Fibroblast of skin of right quadriceps (primary cell): ENCODE measurements around the gene NANOG.
"Not testable (repeated sequence)": the region's sequence is repeated elsewhere in the genome, so short reads cannot be mapped to it uniquely, and the experiment has no call there.

ENCODE experiments used
- DNase-seq: peaks from one replicate; pipeline ENCODE4 v3.0.0-alpha.2; 2013

NANOG gene

DNA sequence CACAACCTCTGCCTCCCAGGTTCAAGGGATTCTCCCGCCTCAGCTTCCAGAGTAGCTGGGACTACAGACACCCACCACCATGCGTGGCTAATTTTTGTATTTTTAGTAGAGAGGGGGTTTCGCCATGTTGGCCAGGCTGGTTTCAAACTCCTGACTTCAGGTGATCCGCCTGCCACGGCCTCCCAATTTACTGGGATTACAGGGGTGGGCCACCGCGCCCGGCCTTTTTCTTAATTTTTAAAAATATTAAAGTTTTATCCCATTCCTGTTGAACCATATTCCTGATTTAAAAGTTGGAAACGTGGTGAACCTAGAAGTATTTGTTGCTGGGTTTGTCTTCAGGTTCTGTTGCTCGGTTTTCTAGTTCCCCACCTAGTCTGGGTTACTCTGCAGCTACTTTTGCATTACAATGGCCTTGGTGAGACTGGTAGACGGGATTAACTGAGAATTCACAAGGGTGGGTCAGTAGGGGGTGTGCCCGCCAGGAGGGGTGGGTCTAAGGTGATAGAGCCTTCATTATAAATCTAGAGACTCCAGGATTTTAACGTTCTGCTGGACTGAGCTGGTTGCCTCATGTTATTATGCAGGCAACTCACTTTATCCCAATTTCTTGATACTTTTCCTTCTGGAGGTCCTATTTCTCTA lies at the start of gene NANOG:
Gene NANOG, plus strand, starts transcription at position 519 of the 645 bp plus-strand sequence. CDS start 213 bp downstream, outside the sequence.
- not testable (repeated sequence) for DNase-seq

DNA sequence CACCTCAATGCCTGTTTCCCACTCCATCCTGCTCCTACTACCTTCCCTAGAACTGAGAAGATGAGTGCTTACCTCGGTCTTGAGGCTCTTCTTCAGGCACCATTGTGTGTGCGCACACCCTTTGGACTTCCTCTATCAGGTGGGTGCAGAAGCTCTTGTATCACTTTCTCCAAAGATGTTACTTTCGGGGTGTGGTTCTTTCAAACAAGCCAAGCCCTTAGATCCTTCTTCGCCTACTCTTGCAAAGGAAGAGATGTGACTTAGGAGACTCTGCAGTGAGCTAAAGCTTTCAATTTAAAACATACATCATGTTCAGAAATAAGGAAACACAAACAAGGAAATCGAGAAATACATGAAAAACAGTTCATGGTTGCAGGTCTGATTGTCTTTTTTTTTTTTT lies 42.0 kb upstream of the NANOG start, which contains the start of gene CLEC4C:
Gene CLEC4C, minus strand, starts transcription at position 130 of the 400 bp plus-strand sequence. Its CDS starts 27 bp downstream, at position 103.
- DNase-seq, result no peak

GRCh38 chr12:7748852-7749251 lies 40.4 kb upstream of the NANOG start:
- no peak for DNase-seq

- DNase-seq, result no peak
Observed at GRCh38 chr12:7749442-7749841, 39.8 kb upstream of the NANOG start.

DNA sequence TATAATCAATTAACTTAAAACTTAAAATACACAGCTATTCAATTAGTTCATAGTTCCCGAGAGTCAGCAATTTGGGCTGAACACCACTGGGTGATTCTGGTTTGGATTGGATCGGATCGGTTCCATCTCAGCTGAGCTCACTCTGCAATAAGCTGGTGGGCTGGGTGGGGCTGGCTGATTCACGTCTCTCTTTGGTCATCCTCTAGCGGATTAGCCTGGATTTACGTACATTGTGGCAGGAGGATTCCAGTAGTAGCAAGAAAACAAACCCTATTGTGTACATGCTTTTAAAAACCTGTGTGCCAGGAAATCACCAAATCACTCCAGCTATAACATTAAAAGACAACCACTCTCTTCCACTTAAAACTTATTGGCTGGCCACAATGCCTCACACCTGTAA lies 38.9 kb upstream of the NANOG start:
- DNase-seq, result no peak

DNA sequence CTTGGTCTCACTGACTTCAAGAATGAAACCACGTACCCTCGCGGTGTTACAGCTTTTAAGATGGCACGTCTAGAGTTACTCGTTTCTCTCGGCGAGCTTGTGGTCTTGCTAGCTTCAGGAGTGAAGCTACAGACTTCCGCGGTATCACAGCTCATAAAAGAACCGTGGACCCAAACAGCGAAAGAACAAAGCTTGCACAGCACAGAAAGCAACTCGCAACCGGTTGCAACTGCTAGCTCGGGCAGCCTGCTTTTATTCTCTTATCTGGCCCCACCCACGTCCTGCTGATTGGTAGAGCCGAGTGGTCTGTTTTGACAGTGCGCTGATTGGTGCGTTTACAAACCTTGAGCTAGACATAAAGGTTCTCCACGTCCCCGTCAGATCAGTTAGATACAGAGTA lies 37.8 kb upstream of the NANOG start:
- DNase-seq, result no peak

DNA sequence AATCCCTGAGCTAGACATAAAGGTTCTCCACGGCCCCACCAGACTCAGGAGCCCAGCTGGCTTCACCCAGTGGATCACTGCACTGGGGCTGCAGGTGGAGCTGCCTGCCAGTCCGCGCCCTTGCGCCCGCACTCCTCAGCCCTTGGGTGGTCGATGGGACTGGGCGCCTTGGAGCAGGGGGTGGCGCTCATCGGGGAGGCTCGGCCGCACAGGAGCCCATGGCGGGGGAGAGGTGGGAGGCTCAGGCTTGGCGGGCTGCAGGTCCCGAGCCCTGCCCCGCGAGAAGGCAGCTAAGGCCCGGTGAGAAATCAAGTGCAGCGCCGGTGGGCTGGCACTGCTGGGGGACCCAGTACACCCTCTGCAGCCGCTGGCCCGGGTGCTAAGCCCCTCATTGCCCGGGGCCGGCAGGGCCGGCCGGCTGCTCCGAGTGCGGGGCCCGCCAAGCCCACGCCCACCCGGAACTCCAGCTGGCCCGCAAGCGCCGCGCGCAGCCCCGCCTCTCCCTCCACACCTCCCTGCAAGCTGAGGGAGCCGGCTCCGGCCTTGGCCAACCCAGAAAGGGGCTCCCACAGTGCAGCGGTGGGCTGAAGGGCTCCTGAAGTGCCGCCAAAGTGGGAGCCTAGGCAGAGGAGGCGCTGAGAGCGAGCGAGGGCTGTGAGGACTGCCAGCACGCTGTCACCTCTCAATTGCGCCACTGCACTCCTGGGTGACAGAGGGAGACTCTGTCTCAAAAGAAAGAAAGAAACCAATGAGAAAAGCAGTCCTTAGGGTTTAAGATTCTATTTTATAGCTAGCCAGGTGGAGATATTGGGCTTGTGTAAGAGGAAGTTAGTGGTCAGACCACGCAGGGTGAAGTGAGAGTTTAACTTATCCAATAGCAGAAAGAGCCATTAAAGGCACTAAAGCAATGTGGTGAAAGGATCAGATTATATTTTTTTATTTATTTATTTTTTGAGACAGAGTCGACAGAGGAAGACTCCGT lies 37.0 kb upstream of the NANOG start:
- not testable (repeated sequence) for DNase-seq

- not testable (repeated sequence) for DNase-seq
Observed at GRCh38 chr12:7755668-7756067, 33.5 kb upstream of the NANOG start.

DNA sequence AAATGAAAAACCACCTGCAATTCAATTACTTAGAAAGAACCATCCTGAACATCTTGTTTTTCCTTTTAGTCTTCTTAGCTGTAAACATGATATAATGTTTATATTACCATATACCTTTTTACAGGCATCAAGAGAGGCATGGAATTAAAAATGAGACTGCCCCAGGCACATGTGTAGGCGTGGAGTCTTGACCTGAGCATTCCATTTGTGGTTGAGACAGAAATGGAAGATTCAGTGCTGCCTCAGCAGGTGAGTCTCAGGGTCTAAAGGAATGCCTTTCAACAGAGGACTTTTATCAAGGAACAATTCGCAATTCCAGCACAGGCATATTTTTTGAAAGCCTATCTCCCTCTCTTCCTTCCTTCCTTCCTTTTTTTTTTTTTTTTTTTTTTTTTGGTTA lies 32.2 kb upstream of the NANOG start:
- no peak for DNase-seq

DNA sequence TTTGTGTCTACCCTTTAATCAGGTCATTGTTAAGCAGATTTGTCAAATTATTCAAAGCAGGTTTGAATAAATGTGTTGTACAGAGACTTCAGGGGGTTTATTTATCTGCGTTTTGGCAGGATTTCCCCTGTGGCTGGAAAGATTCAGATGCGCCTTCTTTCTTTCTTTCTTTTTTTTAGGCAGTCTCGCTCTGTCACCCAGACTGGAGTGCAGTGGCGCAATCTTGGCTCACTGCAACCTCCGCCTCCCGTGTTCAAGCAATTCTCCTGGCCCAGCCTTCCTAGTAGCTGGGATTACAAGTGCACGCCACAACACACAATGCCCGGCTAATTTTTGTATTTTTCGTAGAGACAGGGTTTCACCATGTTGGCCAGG lies 30.4 kb upstream of the NANOG start:
- DNase-seq, result no peak

- no peak for DNase-seq
Observed at GRCh38 chr12:7769999-7770398, 19.2 kb upstream of the NANOG start.

DNA sequence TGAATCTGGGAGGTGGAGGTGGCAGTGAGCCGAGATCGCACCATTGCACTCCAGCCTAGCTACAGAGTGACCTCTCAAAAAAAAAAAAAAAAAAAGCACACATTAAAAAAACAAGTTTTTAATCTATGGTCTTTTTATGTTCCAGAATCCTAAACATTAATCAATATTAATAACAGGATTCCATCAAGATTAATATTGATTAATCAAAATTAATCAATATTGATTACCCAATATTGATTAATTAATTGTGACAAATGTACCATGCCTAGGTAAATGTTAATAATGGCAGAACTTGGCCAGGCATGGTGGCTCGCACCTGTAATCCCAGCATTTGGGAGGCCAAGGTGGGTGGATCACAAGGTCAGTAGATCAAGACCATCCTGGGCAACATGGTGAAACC lies 7.9 kb upstream of the NANOG start:
- no peak for DNase-seq

DNA sequence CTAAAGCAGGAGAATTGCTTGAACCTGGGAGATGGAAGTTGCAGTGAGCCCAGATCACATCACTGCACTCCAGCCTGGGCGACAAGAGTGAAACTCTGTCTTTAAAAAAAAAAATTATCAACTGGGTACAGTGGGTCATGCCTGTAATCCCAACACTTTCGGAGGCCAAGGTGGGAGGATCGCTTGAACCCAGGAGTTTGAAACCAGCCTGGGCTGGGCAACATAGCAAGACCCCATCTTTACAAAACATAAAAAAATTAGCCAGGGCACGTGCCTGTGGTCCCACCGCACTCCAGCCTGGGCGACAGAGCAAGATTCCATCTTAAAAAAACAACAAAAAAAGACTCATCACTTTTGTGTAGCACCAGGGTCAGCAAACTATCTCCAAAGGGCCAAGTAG lies 7.1 kb upstream of the NANOG start:
- no peak for DNase-seq

DNA sequence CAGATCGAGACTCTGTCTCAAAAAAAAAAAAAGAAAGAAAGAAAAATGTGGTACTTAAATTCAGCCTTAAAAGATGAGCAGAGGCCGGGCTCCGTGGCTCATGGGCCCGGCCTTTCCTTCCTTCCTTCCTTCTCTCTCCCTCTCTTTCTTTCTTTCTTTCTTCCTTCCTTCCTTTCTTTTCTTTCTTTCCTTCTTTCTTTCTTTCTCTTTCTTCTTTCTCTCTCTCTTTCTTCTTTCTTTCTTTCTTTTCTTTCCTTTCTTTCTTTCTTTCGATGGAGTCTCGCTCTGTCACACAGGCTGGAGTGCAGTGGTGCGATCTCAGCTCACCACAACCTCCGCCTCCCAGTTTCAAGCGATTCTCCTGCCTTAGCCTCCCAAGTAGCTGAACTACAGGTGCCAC lies 5.8 kb upstream of the NANOG start:
- DNase-seq, result not testable (repeated sequence)

DNA sequence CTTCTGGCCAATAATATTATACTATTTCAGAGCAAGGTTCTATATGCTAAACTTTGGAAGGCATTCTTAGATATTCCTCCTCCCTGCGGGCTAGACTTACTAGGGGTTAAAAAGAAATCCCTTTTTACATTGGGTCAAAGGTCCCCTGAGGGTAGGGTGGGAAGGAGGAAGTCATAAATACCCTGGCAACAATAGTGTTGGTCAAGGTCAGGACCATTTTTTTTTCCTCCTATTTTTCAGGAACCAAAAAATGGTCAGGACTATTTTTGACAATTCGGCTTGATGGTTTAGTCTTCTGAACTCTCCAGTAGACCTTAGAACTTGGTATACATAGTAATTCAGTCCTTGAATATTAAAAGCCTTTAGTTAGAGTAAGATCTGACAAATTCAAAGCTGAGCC lies 4.5 kb upstream of the NANOG start:
- no peak for DNase-seq

DNA sequence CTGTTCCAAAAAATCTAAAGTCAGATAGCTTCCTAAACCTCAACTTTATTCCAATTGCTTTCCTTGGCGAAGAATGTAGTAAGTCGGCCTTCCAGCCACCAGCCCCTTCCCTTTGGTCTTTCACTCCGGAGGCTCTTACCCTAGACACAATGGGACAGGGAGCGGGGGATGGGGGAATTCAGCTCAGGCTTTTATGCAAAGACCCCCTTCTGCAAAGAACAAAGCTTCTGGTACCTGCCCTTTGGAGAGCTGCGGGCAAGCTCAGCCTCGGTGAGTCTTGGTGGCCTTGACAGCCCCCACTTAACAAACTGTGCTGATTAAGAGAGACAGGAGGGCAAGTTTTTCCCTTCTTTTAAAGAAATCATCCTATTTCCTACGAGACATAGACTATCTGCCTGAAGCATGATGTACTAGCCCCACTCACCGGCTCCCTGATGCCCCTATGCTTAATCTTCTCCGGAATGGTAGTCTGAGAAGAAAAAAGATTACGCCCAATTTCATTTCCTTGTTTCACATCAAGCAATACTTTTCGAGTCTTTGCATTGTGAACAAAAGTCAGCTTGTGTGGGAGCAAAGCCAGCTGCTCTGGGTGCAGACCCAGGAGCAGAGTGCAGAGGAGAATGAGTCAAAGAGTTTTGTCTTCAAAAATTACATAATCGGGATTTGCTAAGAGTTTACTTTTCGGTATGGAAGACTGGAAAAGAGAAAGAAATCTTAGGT lies 1.5 kb upstream of the NANOG start:
- DNase-seq, result no peak

DNA sequence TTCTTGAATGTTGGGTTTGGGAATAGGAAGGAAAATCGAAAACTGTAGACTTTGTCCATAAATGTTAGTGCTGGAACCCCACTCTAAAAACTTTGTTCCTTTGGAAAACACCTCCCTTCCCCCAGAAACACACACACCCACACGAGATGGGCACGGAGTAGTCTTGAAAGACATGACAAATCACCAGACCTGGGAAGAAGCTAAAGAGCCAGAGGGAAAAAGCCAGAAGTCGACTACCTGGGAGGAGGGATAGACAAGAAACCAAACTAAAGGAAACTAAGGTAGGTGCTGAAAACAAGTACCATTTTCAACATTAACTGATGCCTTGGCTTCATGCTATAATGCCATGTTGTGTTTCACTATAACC lies 925 bp upstream of the NANOG start:
- no peak for DNase-seq

GRCh38 chr12:7793211-7793610 lies 4.0 kb downstream of the NANOG start:
- DNase-seq, result no peak

- not testable (repeated sequence) for DNase-seq
Observed at GRCh38 chr12:7797269-7797668, 8.1 kb downstream of the NANOG start.

DNA sequence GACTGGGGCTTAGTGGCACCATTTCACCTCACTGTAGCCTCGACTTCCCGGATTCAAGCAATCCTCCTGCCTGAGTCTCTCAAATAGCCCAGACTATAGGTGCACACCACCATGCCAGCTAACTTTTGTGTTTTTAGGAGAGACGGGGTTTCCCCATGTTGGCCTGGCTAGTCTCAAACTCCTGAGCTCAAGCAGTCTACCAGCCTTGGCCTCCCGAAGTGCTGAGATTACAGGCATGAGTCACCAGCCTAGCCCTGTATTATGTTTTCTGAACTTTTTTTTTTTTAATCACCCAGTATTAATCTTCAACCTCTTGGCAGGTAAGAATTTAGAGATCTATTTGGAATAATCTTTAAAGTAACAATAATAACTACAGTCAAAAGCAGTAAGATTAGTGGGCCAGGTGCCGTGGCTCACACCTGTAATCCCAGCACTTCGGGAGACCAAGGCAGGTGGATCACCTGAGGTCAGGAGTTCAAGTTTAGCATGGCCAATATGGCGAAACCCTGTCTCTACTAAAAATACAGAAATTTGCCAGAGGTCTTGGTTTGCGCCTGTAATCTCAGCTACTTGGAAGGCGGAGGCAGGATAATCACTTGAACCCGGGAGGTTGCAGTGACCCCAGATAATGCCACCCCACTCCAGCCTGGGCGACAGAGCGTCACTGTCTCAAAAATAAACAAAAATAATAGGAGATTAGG lies 8.6 kb downstream of the NANOG start:
- peak; percentile 2 for DNase-seq

- not testable (repeated sequence) for DNase-seq
Observed at GRCh38 chr12:7798750-7799308, 9.6 kb downstream of the NANOG start.

DNA sequence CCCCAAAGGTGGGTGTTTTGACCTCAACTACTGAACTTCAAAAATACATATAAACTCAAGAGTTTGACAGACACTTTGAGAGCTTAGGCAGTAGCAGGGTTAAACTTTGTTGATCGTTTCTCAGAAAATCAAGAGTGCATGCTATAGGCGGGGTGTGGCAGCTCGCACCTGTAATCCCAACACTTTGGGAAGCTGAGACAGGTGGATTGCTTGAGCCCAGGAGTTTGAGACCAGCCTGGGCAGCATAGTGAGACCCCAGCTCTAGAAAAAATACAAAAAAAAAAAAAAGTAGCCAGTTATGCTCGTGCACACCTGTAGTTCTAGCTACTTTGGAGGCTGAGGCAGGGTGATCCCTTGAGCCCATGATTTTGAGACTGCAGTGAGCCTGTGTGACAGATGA lies 12.3 kb downstream of the NANOG start:
- DNase-seq, result no peak
